Fibroblast of the aortic adventitia (primary cell): Measurements from ENCODE around the gene UBAP2L. TPM values are rescaled to one million over a fixed set of nuclear protein-coding genes. Genes with fewer than 3 reads are reported as not detected.

Source experiments
- DNase-seq: peaks from one replicate; pipeline ENCODE4 v3.0.0-alpha.2; 2010; ENCODE audit warnings: low read depth
- H3K4me3 ChIP-seq: 2 replicates; pipeline ENCODE4 v1.5.1; 2011; ENCODE audit warnings: low read depth, mild to moderate bottlenecking, control low read depth, low read length, moderate library complexity
- CTCF ChIP-seq: IDR thresholded peaks from 2 replicates; pipeline ENCODE4 v1.5.1; 2011; ENCODE audit warnings: mild to moderate bottlenecking, low read length, control low read depth, inconsistent platforms; ENCODE audit not compliant: insufficient read depth
- total RNA-seq: library from RNA; depleted of rRNA; stranded (reverse); fragments of >200 nt; gene quantifications from 2 replicates; pipeline ENCODE4 v1.2.3, GENCODE V29; 2012; ENCODE audit warnings: low replicate concordance

Gene UBAP2L
- total RNA-seq, 1 donor = 121 TPM

GRCh38 chr1:154218545-154218944 lies 2.2 kb upstream of the UBAP2L start:
- TF ChIP-seq CTCF = no peak
- peak overlapping the region; percentile 99 for H3K4me3 ChIP-seq
- DNase-seq = no peak

GRCh38 chr1:154219541-154219940 lies 1.2 kb upstream of the UBAP2L start:
- H3K4me3 ChIP-seq = peak overlapping the region; percentile 99
- DNase-seq = peak; percentile 53
- no peak for TF ChIP-seq CTCF

DNA sequence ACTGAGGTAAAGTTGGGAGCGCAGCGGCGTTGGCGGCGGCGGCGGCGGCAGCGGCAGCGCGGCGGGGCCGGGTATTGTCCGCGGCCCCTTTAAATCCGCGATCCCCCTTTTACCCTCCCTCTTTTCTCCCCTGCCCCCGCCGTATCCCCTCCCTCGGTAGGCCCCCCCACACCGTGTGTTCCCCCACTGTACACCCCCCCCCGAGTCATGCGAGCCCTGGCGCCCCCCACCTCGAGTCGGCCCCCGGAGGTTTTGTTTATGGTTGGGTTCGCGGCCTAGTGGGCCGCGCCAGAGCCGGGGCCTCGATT lies 169 bp downstream of the UBAP2L start:
- DNase-seq = no peak
- no peak for TF ChIP-seq CTCF
- H3K4me3 ChIP-seq = peak overlapping the region; percentile 91

GRCh38 chr1:154221278-154222001 lies 685 bp downstream of the UBAP2L start:
- TF ChIP-seq CTCF = no peak
- DNase-seq = peak; percentile 78
- peak overlapping the region; percentile 91 for H3K4me3 ChIP-seq

- peak; percentile 43 for DNase-seq
- TF ChIP-seq CTCF = no peak
- H3K4me3 ChIP-seq = peak overlapping the region; percentile 91
Observed at GRCh38 chr1:154222518-154222917, 1.8 kb downstream of the UBAP2L start.

DNA sequence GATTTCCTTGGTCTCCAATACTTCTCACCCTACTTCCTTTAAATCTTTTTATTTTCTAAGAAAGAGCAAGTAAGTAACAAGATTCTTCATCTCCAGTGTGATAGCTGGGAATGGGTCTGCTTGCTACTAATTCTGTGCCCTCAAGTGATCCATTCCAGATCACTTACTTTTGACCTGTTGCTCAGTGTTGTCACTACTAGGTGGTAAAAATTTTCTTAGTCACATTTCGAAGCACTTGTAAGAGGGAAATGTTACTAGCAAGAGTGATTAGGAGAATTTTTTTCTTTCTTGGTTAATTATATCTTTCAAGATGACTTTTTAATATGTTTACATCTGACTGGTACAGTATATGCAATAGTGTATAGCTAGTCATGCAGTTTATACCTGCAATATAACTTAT lies 2.2 kb downstream of the UBAP2L start:
- no peak overlapping the region for H3K4me3 ChIP-seq
- no peak for TF ChIP-seq CTCF
- no peak for DNase-seq

GRCh38 chr1:154223621-154224020 lies 2.9 kb downstream of the UBAP2L start:
- no peak for DNase-seq
- TF ChIP-seq CTCF = no peak
- no peak overlapping the region for H3K4me3 ChIP-seq
